ENCODE results near the gene AZGP1.

DNA sequence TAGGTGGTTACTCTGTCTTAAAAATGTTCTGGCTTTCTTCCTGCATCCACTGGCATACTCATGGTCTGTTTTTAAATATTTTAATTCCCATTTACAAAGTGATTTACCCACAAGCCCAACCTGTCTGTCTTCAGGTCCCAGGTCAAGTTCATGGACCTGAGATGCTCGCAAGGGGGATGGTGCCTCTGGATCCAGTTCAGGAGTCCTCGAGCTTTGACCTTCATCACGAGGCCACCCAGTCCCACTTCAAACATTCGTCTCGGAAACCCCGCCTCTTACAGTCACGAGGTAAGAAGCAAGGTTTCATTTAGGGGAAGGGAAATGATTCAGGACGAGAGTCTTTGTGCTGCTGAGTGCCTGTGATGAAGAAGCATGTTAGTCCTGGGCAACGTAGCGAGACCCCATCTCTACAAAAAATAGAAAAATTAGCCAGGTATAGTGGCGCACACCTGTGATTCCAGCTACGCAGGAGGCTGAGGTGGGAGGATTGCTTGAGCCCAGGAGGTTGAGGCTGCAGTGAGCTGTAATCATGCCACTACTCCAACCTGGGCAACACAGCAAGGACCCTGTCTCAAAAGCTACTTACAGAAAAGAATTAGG, 48.3 kb upstream of the AZGP1 start:
- TF ChIP-seq CTCF (optimal IDR thresholded peaks at IDR 0.05 in 1 of 3, IDR thresholded peaks at IDR 0.05 in 1 of 3, conservative IDR thresholded peaks at IDR 0.05 in 1 of 3; ENCODE audit: extremely low read depth in 1 of 3, insufficient read depth in 2 of 3, low read length in 3 of 3) (no peak), EZH2 (IDR thresholded peaks at IDR 0.05; ENCODE audit: low read length) (no peak)
